B cell (primary cell): ENCODE results near the gene UQCR11.

Experiments used
- CTCF ChIP-seq: fragments of 200-600 bp; IDR thresholded peaks from one replicate; pipeline ENCODE4 v1.8.0; 2022; ENCODE audit warnings: antibody characterized with exemption, mild to moderate bottlenecking
- EZH2 ChIP-seq: IDR thresholded peaks from 2 replicates; pipeline ENCODE4 v1.6.1; 2012; ENCODE audit warnings: borderline replicate concordance, low read depth, mild to moderate bottlenecking, moderate library complexity, low read length; ENCODE audit not compliant: insufficient read depth, poor library complexity, severe bottlenecking

GRCh38 chr19:1624458-1624857, 19.2 kb upstream of the UQCR11 start:
- TF ChIP-seq CTCF (peak; percentile 77), EZH2 (no peak)
